A204.1 (cell line): ENCODE measurements around the gene RET.

Experiments
- FAIRE-seq: peaks from 2 replicates; lab custom pipeline; 2012; peaks lifted over from hg19 to GRCh38; lab: Jason Lieb, UNC

The RET gene

DNA sequence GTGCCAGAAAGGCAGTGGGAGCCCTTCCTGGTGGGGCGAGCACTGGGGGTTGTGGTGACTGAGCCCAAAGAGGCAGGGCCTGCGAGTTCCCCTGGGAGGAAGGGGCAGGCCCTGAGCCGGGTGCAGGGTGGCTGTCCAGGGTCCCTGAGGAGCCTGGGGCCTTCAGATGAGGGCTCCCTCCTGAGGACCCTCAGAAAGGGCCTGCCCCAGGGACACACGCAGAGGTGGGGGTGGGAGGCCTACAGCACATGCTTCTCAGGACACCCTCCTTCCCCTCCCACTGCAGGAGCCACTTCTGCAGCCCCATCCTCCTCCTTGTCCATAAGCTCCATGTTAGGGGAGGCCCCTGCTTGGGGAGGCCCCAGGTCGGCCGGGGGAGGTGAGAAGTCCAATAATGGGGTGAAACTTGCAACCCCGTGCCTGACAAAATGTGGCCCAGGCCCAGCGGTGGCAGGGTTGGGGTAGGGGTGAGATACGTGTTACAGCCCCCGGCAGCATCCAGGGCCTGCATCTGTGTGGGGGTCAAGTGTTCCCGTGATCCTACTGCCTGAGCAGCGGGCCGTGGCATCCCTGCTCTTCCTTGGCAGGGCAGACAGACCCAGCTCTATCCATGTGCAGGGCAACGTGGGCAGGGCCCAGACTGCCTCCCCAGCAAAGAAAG is 31.8 kb upstream of the RET start:
- FAIRE-seq = no peak

DNA sequence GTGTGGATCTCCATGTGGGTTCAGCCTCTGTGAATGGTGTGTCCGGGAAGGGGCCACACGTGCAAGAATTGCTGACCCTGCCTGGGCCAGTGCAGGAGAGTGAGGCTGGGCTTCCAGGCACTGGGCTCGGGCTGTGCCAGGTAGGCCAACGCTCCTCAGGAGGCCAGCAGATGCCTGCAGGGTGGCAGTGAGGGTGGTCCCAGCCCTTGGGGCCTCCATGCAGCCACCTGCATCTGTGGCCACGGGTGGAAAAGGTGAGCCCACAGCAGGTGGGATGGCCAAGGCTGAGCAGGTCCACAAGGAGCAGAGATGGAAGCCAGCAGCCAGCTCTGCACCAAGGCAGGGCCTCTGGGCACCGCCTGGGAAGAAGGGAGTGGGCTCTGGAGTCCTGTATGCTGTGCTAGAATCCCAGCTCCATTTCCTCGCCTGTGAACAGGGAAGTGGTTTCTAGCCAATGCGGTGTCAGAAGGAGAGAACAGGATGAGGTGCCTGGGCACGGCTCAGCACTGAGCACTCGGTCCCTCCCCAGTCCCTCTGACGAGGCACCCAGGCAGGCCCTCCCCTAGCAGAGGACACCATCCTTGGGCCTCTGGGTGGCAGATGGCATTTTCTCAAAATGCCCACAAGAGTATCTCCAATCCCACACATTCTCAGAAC is 31.1 kb upstream of the RET start:
- no peak for FAIRE-seq

DNA sequence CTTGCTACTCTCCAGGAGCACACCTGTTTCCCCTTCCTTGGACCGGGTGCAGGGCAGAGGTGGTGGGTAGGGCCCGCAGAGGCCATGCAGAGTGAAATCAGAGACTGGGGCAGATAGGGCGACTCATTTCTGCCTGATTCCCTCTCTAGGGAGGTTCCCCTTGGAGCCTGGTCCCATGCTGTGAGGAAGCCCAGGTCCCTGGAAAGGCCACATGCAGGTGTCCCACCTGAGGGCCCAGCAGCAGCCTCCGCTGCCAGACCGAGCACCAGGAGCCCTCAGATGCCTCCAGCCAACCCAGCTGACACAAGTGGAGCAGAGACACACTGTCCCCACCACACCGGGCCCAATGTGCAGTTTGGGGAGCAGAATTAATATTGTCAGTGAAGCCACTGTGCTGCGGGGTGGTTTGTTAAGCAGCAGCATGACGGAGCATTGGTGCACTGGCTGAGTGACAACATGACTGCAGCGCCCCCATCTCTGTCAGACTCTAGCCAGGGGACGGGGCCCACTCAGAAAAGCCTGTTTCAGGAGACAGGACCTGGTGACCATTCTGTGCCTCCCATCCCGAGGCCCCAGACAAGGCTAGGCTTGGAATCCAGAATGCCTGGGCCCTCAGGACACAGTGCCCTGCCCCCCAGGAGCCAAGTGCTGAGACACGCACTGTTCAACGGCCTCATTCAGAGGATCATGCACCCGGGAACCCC is 30.4 kb upstream of the RET start:
- no peak for FAIRE-seq

DNA sequence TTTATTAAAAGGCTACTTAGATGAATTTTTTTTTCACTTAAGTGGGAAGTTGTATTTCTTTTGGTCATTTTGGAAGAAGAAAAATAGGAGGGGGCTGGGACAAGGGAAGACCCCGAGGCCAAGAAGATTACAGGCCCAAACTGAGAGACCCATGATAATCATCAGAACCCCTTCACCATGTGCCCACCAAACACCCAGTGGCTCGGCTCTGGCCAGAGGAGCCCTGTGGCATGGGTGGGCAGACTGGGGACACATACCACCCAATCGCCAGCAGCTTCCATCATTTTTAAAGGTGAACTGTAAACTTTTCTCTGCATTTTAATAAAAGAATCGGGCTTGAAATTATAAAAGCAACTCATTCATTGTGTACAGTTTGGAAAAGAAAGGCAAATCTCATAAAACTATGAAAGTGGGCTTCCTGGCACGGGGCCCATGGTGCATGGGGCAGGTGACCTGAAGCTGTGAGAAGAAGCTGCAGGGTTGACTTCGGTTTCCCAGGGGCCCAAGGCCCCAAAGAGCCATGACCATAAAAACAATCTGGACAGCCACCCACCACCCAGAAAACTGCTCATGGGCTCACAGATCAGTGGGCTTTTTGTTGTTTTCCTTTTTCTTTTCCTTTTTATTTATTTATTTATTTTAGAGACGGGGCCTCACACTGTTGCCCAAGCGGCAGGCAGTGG is 29.4 kb upstream of the RET start:
- no peak for FAIRE-seq

DNA sequence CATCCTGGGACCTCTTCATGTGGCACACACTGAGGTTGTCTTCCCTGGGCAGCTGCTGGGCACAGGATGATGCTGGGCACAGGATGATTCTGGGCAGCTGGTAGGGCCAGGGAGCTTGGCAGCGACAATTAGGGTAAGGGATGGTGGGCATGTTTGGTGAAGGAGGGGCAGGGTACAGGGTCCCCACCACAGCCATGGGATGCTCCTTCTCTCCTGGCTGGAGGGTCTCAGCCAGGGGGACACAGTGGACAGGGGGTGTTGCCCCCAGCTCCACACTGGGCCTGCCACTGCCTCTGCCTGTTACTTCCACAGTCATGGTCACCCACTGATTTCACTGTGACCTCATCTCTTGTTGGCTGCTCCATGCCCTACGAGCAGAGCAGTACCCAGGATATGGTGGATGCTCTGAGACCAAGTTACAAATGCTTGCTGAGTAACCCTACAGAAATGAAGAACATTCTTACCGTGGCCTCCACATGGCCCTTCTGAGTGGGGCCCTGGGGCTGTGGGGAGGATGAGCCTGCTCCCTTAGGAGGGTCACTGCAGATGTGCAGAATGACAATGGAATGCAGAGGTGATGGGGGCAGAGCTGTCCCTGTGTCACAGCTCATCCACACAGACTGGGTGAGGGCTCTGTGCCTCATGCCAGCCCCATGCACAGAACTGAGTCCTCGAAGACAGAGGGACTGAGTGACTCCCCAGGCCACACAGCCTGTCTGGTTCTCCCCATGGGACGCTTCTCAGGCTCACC is 28.4 kb upstream of the RET start:
- FAIRE-seq = no peak

DNA sequence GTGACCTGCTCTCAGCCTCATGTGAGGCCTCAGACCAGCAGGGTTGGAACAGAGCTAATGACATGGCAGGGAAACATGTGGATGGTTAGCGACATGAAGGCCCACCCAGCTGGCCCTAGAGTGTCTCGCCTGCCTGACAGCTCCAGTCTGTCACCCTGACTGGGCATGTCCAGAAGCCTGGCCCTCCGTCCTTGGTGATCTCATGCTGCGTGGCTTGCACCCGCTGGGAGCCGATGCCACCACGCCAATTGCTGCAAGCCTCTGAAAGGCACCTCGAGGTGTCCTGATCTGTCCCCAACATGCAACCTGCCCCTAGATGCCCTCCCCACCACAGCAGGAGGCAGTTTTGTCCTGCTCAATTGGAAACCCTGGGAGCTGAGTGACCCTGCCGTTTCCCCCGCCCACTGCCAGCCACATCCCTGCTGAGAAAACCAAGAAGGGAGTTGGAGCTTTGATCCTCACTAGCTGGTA is 27.8 kb upstream of the RET start:
- no peak for FAIRE-seq

DNA sequence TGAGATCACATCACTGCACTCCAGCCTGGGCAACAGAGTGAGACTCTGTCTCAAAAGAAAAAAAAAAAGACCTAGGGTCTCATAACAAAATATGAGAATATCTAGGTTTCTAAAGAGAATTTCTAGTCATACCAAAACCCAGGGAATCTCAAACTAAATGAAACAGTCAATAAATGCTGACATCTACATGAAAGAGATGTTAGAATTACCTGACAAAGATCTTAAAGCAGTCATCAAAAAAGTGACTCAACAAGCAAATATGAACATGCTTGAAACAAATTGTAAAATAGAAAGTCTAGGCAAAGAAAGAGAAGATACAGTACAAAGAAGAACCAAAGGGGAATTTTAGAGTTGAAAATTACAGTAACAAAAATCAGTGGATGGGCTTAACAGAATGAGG is 26.9 kb upstream of the RET start:
- FAIRE-seq = no peak

DNA sequence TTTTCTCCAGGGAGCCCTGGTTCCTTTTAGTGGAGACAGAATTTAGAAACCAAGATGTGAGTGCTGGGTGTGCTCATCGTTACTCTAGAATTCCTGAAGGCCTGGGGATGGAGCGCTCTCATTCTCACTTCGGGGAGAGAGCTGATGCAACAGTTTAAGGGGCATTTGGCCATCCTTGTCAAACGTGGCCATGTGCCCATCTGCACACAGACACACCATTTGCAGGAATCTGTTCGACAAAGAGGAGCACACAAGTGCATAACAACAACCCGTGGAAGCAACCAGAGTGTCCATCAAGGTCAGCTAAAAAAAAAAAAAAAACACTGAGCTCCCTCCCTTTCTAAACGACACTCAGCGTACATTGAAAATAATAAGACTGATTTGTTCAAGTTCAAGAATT is 23.0 kb upstream of the RET start:
- no peak for FAIRE-seq

DNA sequence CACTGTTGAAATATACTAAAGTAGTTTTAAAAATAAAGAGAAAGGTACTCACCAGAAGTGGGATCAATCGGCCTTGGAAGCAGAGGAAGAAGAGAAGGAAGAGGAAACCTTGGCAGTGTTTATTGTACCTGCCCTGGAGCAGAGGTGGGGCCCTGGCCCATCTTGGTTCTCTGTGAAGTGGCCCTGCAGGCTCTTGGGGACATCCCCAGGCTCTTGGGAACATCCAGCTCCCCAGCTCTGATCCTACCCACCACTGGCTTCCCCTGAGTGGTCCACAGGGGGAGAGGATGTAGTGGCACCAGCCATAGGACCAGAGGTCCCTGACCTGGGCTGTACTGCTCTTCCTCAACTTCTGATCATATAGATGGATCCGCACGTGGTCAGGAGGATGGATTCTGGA is 22.3 kb upstream of the RET start:
- no peak for FAIRE-seq

DNA sequence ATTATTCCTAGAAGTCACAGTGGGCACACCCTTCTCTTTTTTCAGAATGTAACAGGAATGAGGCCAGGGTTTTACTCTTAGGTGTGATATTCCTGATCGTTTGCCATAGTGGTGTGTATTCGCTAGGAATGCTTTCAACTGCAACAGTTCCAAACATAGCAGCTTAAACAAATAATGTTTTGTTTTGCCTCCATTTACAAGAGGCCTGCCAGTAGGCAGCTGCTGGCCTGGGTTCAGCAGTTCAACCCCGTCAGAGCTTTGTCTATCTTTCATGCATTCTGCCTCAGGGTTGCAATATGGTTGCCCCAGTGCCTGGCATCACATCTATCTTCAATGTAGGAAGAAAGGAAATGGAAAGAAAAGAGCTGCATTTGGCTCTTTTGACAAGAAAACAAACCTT is 21.7 kb upstream of the RET start:
- FAIRE-seq = no peak

DNA sequence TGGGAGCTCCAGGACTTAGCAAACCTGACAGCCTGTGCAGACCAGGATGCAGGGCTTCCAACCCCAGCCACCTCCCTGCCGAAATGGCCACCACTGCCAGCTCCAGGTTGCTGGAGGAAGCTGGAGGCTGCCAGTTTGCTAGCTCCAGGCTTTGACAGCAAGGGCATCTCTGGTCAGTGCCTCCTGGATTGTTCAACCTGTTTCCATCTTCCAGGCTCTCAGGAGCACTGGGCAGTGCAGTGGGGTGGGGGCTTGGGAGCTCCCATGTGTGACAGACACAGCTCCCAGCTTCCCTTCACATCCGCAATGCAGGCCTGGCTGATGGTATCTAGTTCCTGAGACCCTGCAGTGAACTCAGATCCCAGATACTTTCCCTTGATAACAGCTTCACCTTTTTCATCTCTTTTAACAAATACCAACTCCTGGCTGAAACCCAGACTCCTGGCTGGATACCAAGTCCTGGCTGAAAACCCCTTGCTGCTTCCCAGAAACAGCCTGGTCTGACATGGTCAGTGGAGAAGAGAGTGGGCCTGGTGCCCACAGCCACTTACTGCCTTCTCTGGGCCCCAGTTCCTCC is 20.8 kb upstream of the RET start:
- FAIRE-seq = no peak

DNA sequence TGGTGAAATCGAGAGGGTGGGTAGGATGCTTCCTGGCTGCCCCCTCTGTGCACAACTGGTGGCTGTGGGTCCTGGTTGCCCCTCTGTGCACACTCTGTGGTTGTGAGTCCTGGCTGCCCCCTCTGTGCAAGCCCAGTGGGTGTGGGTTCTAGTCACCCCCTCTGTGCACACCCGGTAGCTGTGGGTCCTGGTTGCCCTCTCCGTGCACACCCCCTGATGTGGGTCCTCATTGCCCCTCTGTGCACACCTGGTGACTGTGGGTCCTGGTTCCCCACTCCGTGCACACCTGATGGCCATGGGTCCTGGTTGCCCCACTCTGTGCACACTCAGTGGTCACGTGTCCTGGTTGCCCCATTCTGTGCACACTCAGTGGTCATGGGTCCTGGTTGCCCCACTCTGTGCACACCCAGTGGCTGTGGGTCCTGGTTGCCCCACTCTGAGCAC is 20.3 kb upstream of the RET start:
- no peak for FAIRE-seq

DNA sequence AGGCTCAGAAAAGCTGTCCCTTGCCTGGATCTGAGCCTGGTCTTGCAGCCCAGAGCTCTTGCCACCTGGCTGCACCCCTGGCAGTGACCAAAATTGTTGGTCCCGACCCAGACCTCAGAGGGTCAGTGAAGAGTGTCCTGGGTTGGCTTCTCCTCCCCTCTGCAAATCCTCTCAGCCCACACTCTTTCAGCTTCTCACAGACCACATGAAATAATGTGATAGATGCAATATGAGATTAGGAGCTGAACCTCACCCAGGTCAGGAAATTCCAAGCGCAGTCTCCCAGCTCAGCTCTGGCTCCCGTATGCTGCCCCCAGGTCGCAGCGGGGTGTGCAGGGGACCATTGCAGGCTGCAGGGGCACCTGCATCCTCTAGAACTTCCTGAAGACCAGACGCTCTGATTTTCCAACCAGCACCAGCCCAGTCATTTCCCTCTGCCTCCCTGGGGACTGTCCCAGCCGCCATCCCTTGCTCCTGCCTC is 19.6 kb upstream of the RET start:
- FAIRE-seq = no peak

DNA sequence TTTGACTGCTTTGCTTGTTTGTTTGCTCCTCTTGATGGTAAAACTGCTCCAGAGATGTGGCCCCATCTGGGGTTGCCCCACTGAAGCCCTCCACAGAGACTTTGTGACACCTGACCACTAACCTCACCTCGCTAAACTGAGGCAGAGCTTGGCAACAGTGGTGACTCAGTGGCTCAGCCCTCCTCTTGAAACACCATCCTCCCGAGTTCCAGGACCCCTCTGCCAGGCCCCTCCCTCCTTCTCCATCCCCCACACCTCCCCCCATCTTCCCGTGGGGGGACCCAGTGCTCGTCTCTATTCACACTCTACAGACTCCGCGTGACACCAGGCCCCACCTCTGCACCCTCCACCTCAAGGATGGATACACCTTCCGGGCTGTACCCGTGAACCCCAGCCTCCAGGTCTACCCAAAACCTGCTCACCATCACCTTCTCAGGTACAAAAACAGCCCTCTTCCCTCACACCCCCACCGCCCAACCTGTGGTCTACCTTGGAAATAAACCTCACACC is 19.0 kb upstream of the RET start:
- no peak for FAIRE-seq

DNA sequence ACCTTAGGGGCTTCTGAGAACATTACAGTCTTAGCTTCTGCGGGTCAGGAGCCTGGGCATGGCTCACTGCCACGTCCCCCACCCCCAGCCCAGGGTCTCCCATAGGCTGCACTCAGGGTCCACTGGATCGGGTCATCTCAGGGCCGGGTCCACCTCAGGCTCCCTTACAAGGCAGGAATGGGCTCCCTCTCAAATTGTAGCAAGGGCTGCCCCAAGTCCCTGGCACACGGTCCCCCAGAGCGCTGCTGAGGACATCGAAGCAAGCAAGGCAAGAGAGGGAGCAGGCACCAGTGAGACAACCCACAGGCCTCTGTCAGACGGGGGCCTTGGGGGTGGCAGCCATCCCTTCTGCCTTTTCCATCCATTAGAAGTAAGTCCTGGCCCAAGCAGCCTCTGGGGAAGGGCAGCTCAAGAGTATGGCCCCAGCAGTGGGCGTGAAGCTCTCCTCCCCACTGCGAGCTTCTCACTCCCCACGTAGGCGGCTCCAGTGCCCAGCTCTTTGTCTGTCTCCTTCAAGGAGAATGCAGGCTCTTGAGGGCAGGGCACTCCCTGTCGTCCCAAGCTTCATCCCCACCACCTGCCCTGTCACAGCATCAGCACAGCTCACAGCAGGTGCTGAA is 18.0 kb upstream of the RET start:
- no peak for FAIRE-seq

DNA sequence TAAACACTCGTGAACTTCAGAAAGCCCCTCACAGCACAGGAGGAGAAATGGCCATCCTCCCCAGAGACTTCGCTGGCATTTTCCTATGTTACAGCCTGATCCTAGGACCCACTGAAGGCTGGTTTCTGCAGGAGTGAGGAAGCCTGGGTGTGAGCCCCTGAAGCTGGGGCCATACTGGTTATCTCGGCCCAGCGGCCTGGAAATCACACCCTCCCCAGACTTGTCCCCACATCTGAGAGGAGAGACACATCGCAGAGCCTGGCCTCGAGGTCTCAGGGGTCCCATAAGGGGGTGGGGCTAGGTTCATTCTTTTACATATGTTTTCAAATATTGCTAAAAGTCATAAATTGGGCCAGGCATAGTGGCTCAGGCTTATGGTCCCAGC is 17.5 kb upstream of the RET start:
- no peak for FAIRE-seq

DNA sequence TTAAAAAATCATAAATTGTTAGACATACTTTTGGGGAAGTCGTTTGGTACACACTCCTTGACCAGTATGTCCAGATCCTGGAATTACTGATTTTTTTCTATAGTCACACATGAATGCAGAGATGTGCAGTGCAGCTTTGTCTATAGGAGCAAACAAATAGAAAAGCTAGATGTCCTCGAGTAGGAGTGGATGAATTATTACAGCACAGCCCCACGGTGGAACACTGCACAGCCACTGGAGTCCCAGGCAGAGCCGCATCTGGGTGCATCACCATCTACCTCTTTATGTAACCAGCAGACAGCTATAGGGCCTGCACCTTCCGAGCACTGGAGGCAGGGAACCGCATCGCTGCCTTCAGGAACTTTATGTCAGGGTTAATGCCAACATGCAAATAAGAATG is 17.0 kb upstream of the RET start:
- no peak for FAIRE-seq

DNA sequence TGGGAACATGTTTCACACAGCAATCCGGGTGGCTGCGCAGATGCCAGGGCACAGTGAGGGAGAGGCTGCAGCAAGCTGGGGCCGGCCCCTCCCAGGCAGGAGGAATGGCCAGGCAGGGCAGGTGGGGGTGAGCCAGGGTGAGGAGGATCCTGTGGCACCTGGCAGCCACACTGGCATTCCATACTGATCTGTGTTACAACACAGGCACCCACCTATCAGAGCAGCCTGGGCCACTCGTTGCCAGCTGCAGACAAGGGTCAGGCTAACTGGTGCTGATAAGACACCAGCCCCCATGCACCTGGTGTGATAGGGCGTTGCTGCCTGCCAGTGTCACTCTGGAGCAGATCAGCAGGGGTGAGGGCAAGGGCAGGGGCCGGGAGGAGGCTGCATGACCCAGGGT is 16.6 kb upstream of the RET start:
- no peak for FAIRE-seq

DNA sequence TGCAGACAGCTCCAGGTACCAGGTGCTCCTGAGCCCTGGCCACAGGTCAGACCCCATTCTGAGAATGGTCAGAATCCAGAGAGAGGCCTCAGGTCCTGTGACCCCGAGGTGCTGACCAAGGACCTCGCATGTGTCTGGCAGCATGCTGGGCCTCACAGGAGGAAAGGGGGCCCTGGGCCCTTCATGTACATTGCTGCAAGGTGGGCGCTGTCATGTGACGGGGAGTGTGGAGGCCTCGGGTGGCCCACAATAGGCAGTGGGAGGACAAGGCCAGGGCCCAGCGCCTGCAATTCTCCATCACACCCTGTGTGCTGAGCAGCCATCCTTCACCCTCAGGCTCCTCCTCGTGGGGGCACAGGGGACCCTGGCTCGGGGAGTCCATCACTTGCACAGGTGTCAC is 15.5 kb upstream of the RET start:
- no peak for FAIRE-seq

DNA sequence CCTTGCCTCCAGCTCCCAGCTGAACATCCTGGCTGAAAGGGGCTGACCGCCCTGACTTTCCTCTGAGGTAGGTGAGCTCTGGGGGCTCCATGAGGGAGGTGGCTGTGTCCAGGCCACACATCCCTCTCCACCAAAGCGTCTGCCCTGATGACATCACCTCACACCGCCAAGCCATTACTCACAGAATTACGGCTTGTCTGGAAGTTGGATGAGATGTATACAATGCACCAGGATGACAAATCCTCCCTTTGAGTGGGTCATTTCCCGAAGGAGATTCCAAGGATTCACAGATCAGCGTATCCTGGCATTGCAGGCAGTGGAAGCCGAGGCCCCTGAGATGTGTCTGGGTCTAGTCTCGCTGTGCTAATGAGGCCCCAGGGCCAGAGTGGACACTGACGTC is 15.1 kb upstream of the RET start:
- FAIRE-seq = no peak
